Adrenal gland (tissue), 12 donors: ENCODE results near the gene UACA. TPM values are rescaled to one million over a fixed set of nuclear protein-coding genes. Genes with fewer than 3 reads are reported as not detected.

Experiments
- DNase-seq, 7 donors: peaks; one replicate each; pipeline ENCODE4 v3.0.0-alpha.2; 2019 to 2020
- H3K27ac ChIP-seq, 5 donors: fragments of 200-600 bp; sonication (generic) in 4 of 5; 1 replicate in 3 of 5; 2 replicates in 2 of 5; pipeline versions ENCODE4 v1.5.1 to v1.8.0; 2016 to 2020; ENCODE audit warnings: mild to moderate bottlenecking in 1 of 5
- H3K27me3 ChIP-seq: fragments of 200-600 bp; 2 replicates; pipeline ENCODE4 v1.8.0; 2021
- H3K36me3 ChIP-seq, 2 donors: fragments of 200-600 bp; replicated peaks in 1 of 2; 1 replicate in 1 of 2; 2 replicates in 1 of 2; pipeline versions ENCODE4 v1.5.1 to v1.8.0; 2018 to 2022
- H3K4me1 ChIP-seq, 2 donors: fragments of 200-600 bp; replicated peaks in 1 of 2; 1 replicate in 1 of 2; 2 replicates in 1 of 2; pipeline versions ENCODE4 v1.5.1 to v1.8.0; 2018 to 2021
- H3K4me3 ChIP-seq, 4 donors: fragments of 200-600 bp; sonication (generic) in 3 of 4; one replicate each; pipeline ENCODE4 v1.5.1; 2016 to 2018
- H3K9me3 ChIP-seq, 3 donors: fragments of 200-600 bp; sonication (generic) in 1 of 3; replicated peaks in 1 of 3; 1 replicate in 2 of 3; 2 replicates in 1 of 3; pipeline versions ENCODE4 v1.5.1 to v1.8.0; 2016 to 2021
- POLR2A ChIP-seq, 2 donors: fragments of 450-650 bp; IDR thresholded peaks; one replicate each; pipeline ENCODE4 v1.6.1; 2017; ENCODE audit warnings: antibody characterized with exemption in 2 of 2, mild to moderate bottlenecking in 2 of 2, moderate library complexity in 1 of 2
- WGBS, 4 donors: extraction: QIAGEN DNeasy Blood & Tissue Kit in 2 of 4; methylation state at CpG; one replicate each; pipeline versions ENCODE4 v1.1.5 to v1.1.7; 2013 to 2017; 5-methylcytosine and 5-hydroxymethylcytosine counted together
- intact Hi-C, 2 donors: fragments of 100-400 bp; cut with DNase I; formaldehyde crosslinking; loops; one replicate each; pipeline versions ENCODE4 v1.14.1 to v1.15.0; 2022 to 2023
- polyA plus RNA-seq, 3 donors: library from polyadenylated mRNA; stranded (reverse); fragments of 200-250 nt in 2 of 3; fragments of 350-450 nt in 1 of 3; fragmentation: Illumina TruSeq in 1 of 3; extraction: RNeasy Lipid Tissue Mini Kit (QIAGEN cat#74804) in 1 of 3; gene quantifications; one replicate each; pipeline ENCODE4 v1.2.3, GENCODE V29; 2013 to 2014
- total RNA-seq, 9 donors: library from RNA; depleted of rRNA in 4 of 9; stranded (reverse); fragments of >200 nt in 4 of 9; fragments of 120-200 nt in 1 of 9; fragmentation: NEBNext Ultra II Directional in 1 of 9; extraction: Animal tissue kit (Norgen Biotek cat#: 25700) in 1 of 9; gene quantifications; one replicate each; pipeline versions ENCODE4 v1.1.0 to v1.2.4, GENCODE V29; 2013 to 2023
- TF ChIP-seq, protein P1 (sequence below), 6 experiments: fragments of 450-650 bp in 4 of 6; fragments of 200-600 bp in 2 of 6; sonication (generic) in 1 of 6; IDR thresholded peaks; 1 replicate in 5 of 6; 2 replicates in 1 of 6; pipeline versions ENCODE4 v1.5.1 to v1.8.0; 2016 to 2021; ENCODE audit warnings: antibody characterized with exemption in 6 of 6, mild to moderate bottlenecking in 2 of 6, moderate library complexity in 1 of 6
- donor health status: healthy with polysubstance abuse.
- donor health status: Bipolar disorder and iron deficiency.
- donor health status: DM: yes; HTN: yes; CAD: no.
- donor health status: DM: no; HTN: no; CAD: no.
- donor health status: DM: no; HTN: no; CAD: no.
- donor health status: DM: yes; HTN: yes; CAD: no.

The UACA gene
- total and polyA plus RNA-seq, 12 donors = 16.7 to 186 (median 39.1) TPM

DNA sequence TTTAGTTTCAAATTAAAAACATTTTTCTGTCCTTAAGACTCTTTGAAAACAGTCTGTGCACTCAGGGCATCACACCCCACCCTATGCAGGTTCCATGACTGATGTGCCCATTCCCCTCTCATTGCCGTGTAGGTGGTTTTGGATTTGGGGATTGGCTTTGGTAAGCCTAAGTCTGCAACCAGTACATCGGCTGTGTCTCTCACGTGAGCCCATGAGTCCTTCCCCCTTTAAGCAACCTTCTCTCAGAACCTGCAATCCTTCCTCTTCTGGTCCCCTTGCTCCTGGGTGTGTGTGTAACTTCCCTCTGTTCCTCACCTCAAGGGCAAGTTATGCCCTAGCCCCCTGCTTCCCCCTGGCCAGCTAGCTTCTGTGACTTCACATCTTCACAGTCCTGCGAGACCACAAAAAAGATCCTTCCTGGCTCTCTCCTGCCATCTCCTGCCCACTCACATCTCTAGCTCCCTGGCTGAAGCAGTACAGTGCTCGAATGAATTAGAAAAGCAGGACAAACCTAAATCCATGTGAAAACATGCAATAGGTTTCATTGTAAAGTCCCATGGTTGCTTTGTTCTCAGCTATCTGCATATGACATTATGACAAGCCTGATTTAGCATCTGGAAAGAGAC, 126.7 kb downstream of the UACA start:
- H3K36me3 ChIP-seq = no peaks in the 10 kb centered on the region
- 51 to 59% (median 57%) methylated on average over 5 of the region's 5 CpGs for WGBS, 4 donors
- H3K27me3 ChIP-seq = no peaks in the 10 kb centered on the region
- intact Hi-C loops = no loop called here
- H3K27ac ChIP-seq = no peak overlapping the region
- no peaks in the 10 kb centered on the region for H3K9me3 ChIP-seq
- DNase-seq = no peak
- TF ChIP-seq, protein P1, sequence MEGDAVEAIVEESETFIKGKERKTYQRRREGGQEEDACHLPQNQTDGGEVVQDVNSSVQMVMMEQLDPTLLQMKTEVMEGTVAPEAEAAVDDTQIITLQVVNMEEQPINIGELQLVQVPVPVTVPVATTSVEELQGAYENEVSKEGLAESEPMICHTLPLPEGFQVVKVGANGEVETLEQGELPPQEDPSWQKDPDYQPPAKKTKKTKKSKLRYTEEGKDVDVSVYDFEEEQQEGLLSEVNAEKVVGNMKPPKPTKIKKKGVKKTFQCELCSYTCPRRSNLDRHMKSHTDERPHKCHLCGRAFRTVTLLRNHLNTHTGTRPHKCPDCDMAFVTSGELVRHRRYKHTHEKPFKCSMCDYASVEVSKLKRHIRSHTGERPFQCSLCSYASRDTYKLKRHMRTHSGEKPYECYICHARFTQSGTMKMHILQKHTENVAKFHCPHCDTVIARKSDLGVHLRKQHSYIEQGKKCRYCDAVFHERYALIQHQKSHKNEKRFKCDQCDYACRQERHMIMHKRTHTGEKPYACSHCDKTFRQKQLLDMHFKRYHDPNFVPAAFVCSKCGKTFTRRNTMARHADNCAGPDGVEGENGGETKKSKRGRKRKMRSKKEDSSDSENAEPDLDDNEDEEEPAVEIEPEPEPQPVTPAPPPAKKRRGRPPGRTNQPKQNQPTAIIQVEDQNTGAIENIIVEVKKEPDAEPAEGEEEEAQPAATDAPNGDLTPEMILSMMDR (IDR thresholded peaks at IDR 0.05) = peak in 2 of 6 experiments; percentile 6 to 17
- no peak for TF ChIP-seq POLR2A (IDR thresholded peaks at IDR 0.05)
- H3K4me1 ChIP-seq = no peaks in the 10 kb centered on the region
- no peak overlapping the region for H3K4me3 ChIP-seq

DNA sequence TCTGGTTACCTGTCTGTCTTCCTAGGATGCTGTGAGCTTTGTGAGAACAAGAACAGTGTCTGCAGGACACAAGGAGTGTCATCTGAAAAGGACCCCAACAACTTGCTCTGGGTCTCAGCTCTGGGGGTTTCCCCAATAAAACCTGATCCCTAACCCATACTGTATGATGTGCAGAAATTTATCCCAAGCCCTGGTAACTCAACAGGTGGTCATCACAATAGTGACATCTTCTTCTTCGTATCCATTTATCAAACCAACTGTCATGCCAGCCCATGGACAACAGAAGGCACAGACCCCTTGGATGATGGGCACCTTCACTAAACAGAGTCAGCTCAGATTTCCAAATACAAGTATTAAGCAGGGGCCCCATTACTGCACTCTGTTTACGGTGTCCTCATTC, 127.5 kb downstream of the UACA start:
- DNase-seq = no peak
- no peak overlapping the region for H3K4me3 ChIP-seq
- 95 to 100% (median 96%) methylated on average over 2 of the region's 2 CpGs for WGBS, 4 donors
- H3K27me3 ChIP-seq = no peaks in the 10 kb centered on the region
- intact Hi-C loops = no loop called here
- no peak overlapping the region for H3K27ac ChIP-seq
- H3K4me1 ChIP-seq = no peaks in the 10 kb centered on the region
- no peak for TF ChIP-seq POLR2A (IDR thresholded peaks at IDR 0.05)
- TF ChIP-seq, protein P1 (IDR thresholded peaks at IDR 0.05) = no peak
- no peaks in the 10 kb centered on the region for H3K36me3 ChIP-seq
- H3K9me3 ChIP-seq = no peaks in the 10 kb centered on the region

DNA sequence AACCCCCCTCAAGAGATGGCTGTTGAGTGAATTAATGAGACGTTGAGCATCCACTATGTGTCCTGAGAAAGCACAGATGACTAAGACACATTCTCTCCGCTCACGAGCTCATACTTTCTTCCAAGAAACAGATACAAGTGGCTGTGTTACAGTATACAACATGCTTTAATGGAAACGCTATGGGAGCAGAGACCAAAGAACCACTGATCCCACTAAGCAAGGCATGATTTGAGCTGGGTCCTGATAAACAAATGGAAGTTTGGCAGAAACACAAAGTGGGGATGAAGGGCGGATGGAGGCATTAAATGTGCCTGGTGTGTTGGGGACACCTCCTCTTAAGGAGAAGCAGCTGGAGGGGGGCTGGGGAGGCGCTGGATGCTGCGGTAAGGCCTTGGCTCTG, 129.4 kb downstream of the UACA start:
- H3K4me1 ChIP-seq = no peaks in the 10 kb centered on the region
- H3K27me3 ChIP-seq = no peaks in the 10 kb centered on the region
- no peak overlapping the region for H3K4me3 ChIP-seq
- no peak for DNase-seq
- H3K9me3 ChIP-seq = no peaks in the 10 kb centered on the region
- TF ChIP-seq POLR2A (IDR thresholded peaks at IDR 0.05) = no peak
- TF ChIP-seq, protein P1 (IDR thresholded peaks at IDR 0.05) = no peak
- no peaks in the 10 kb centered on the region for H3K36me3 ChIP-seq
- intact Hi-C loops = no loop called here
- WGBS, 4 donors = 83 to 88% (median 87%) methylated on average over 7 of the region's 7 CpGs
- H3K27ac ChIP-seq = no peak overlapping the region

DNA sequence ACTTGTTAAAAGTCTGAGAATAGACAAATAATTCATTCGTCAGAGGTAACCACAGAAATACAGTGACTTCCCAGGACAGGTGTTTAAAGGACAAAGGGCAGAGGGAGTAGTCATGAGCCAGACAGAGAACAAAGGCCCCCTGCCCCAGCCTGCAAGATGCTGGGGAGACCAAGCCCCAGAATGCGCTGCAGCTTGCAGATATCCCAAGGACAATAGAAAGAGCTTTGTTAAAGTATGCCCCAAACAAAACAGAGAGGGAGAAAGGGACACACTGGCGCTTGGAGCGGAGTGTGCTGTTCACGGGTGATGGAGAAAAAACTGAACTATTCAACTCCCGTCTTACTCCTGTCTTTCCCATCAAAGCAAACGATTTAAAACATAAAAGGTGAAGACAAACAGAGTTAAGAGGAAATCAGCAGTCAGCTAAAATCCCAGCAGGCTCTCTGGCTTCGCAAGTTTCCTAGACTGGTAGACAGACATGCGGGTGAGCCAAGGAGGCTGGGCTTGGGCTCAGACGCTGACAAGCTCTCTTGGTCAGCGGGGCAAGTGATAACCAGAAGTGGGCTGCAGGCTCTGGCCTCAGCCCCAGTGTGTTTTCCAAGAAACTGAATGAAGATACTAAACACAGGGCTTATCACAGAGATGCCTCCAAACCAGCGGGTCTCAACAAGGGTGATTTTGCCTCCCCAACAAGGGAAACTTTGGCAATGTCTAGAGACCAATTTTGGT, 130.1 kb downstream of the UACA start:
- Histone ChIP-seq H3K27me3 (no peaks in the 10 kb centered on the region), H3K27ac (no peak overlapping the region), H3K4me3 (no peak overlapping the region), H3K36me3 (no peaks in the 10 kb centered on the region), H3K9me3 (no peaks in the 10 kb centered on the region), H3K4me1 (no peaks in the 10 kb centered on the region)
- intact Hi-C loops = no loop called here
- no peak for TF ChIP-seq POLR2A (IDR thresholded peaks at IDR 0.05)
- TF ChIP-seq, protein P1 (IDR thresholded peaks at IDR 0.05) = no peak
- WGBS, 4 donors = 54 to 59% (median 56%) methylated on average over 12 of the region's 12 CpGs
- DNase-seq = peak in 1 of 7 donors; percentile 4
